GM12864 (cell line): ENCODE data around the gene MRPL17.

ENCODE experiments used
- DNase-seq: peaks from one replicate; pipeline ENCODE4 v3.0.0-alpha.2; 2011; ENCODE audit warnings: low read depth
- H3K4me3 ChIP-seq: 2 replicates; pipeline ENCODE4 v1.5.1; 2011; ENCODE audit warnings: mild to moderate bottlenecking, low read depth, low read length, control low read depth
- TF ChIP-seq, protein P1 (sequence below): IDR thresholded peaks from 2 replicates; pipeline ENCODE4 v1.5.1; 2011; ENCODE audit warnings: low read depth, mild to moderate bottlenecking, moderate library complexity, low read length, control low read depth, inconsistent platforms; ENCODE audit errors: missing control alignments

The MRPL17 gene

GRCh38 chr11:6633422-6634408 is 49.4 kb downstream of the MRPL17 start:
- no peak for DNase-seq
- TF ChIP-seq, protein P1, sequence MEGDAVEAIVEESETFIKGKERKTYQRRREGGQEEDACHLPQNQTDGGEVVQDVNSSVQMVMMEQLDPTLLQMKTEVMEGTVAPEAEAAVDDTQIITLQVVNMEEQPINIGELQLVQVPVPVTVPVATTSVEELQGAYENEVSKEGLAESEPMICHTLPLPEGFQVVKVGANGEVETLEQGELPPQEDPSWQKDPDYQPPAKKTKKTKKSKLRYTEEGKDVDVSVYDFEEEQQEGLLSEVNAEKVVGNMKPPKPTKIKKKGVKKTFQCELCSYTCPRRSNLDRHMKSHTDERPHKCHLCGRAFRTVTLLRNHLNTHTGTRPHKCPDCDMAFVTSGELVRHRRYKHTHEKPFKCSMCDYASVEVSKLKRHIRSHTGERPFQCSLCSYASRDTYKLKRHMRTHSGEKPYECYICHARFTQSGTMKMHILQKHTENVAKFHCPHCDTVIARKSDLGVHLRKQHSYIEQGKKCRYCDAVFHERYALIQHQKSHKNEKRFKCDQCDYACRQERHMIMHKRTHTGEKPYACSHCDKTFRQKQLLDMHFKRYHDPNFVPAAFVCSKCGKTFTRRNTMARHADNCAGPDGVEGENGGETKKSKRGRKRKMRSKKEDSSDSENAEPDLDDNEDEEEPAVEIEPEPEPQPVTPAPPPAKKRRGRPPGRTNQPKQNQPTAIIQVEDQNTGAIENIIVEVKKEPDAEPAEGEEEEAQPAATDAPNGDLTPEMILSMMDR, result no peak
- no peak overlapping the region for H3K4me3 ChIP-seq

GRCh38 chr11:6632116-6633073 is 50.7 kb downstream of the MRPL17 start:
- H3K4me3 ChIP-seq, result no peak overlapping the region
- DNase-seq, result no peak
- TF ChIP-seq, protein P1, result no peak

- TF ChIP-seq, protein P1, result no peak
- no peak overlapping the region for H3K4me3 ChIP-seq
- no peak for DNase-seq
Measured at GRCh38 chr11:6631361-6631890, 51.7 kb downstream of the MRPL17 start.

GRCh38 chr11:6630632-6631291 is 52.4 kb downstream of the MRPL17 start:
- DNase-seq, result no peak
- TF ChIP-seq, protein P1, result no peak
- no peak overlapping the region for H3K4me3 ChIP-seq
